HG03175 (cell line): ENCODE data around the gene LRRN3.

Experiments used
- ATAC-seq: cut with Tn5 transposase; IDR thresholded peaks from one replicate; pipeline ENCODE4 v1.9.1; 2021; ENCODE audit warnings: mild to moderate bottlenecking, moderate library complexity; ENCODE audit not compliant: unreplicated experiment

Gene LRRN3

GRCh38 chr7:111103678-111104274 is 12.8 kb downstream of the LRRN3 start:
- ATAC-seq = peak; percentile 47

GRCh38 chr7:111104710-111105109 is 13.8 kb downstream of the LRRN3 start:
- ATAC-seq = no peak

DNA sequence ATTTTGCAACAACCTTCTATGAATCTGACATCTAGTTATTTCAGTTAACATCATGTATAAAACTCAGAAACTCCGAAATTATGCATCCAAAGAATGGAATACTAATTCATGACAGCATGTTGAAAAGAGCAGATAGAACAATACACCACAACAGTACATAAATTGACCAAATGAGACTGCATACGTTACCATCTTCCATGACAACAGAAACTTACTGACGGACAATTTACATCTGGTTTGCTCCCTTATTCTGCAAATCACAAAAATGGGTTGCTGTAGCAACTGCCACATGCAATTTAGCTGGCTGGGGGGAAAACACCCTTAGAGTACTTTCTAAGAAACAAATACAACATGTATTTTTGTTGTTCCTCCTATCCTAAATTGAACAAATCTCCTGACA is 14.3 kb downstream of the LRRN3 start:
- no peak for ATAC-seq

DNA sequence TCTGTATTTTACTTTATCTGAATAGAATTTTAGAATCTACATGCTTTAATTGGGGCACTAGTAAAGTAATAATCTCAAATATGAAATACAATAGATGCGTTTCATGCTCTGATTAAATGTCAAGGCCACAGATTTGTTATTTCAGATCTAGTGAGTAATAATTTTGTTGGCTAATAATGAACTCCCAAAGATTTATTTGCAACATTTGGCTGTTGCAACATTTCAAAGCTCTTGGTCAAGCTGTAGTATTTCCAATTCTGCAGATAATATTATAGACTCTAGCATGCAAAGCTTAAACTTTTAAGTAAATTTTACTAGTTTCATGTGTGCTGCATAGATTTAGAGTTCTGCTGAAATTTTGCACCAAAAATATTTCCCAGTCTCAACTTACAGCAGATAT is 16.7 kb downstream of the LRRN3 start:
- ATAC-seq = no peak

DNA sequence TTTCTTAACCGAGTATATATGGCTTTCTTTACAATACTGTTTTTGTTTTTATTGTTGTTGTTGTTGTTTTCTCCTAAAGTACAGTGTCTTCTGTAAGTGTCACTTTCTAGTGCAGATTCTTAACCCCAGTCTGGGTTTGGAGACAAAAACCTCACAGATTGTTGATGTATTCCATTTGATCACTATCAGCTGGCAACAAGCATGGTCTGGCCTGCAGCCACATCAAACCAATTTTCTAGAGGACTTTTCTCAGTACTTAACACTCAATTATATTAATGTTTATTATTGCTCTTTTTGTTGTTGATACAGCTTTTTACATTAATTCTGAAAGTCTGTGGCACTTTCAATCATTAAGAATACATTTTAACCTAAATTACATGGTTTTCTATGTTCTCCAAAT is 17.1 kb downstream of the LRRN3 start:
- ATAC-seq = no peak

DNA sequence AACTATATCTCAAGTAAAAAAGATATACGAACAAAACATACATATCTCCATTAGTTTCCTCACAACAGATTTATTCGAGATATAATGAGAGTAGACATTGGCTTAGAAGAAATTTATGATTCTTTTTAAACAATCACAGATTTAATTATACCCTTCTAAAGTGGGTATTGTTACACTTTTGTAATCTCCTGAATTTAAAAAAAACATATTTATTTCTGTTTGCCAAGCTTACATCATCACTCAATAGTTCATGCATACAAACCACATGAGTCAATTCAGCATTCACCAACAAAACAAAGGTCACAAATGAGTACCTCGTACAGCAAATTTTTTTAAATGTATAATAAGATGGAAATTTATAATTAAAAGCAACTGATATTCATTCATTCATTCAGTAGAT is 17.6 kb downstream of the LRRN3 start:
- no peak for ATAC-seq

DNA sequence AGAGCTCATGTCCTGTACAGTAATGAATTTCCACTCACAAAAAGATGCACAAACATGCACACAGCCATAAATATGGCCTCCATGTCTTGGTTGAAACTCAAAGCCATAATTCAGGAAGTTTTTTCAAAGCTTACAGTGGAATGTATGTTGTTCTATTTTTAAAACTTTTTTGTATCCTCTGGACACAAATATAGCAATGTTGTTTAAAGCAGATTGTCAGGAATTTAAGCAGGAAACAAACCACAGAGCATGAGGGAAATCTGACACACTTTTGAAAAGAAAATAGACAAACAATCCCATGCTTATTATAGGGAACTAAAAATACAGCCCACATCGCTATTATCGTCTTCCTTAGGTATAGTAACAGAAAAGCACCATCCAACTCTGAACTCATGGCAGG is 21.5 kb downstream of the LRRN3 start:
- no peak for ATAC-seq

GRCh38 chr7:111113263-111114017 is 22.5 kb downstream of the LRRN3 start:
- ATAC-seq = no peak

GRCh38 chr7:111115966-111116365 is 25.0 kb downstream of the LRRN3 start:
- no peak for ATAC-seq

DNA sequence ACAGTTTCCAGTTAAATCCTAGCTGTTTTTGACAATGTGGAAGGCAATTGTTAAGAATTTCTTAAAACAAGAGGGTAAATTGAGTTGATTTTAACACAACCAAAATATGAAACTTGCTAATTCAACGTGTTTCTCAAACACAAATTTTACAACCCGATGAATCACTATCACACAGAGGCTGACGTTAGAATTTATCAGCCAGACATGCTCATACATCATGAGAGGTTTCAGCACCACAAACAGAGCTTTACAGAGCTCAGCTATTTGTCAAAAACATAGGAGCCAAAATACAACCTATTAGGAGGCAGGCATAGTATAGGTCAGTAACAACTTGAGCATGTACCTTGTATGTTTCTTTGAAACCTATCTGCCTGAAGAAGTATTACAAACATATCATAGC is 36.1 kb downstream of the LRRN3 start:
- ATAC-seq = no peak

DNA sequence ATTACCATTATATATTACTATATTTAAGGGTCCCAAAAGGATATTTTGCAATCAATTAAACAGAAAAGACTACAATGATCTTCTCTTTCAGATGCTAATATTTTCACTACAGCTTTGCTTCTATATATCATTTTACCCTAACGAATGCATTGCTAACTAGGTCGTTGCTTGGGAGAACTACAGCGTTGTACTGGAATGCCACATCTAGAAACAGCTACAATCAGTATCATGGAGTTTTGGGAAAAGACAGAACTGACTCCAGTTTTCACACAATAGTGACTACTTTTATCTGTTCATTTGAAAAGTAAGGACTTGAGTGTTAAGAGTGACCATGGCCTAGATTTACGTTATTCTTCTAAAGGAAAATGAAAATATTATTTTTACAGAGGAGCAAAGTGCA is 38.5 kb downstream of the LRRN3 start:
- no peak for ATAC-seq

GRCh38 chr7:111132833-111133232 is 41.9 kb downstream of the LRRN3 start:
- no peak for ATAC-seq

DNA sequence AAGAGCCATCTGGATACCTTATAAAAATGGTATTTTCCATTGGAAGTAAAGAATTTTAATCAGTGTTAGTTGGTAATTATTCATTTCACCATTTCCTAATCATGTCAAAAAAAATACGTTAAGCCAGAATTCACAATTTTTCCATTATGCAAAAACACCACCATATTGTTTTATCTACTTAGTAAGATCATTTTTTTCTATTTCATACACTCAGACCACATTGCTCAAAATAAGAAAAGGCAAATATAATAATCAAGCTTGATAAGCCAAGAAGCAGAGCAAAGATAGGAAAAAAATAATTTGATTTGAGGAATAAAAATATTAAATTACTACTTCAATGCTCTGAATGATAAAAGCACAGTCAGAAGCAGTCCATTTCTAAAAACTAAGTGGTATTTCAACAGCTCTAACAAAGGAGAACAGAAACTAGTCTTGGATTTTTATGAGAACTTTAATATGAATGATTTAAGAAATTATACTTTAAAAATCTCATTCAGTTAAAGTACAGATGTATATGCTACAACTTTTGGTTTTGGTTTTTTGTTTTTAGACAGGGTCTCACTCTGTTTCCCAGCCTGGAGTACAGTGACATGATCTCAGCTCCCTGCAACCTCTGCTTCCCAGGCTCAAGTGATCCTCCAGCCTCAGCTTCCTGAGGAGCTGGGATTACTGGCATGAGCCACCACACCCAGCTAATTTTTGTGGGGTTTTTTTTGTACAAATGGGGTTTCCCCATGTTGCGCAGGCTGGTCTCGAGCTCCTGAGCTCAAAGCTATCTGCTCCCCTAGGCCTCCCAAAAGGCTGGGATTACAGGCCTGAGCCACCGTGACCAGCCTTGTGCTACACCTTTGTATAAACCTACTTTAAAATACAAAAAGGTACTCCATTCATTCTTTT is 46.6 kb downstream of the LRRN3 start:
- peak; percentile 62 for ATAC-seq

DNA sequence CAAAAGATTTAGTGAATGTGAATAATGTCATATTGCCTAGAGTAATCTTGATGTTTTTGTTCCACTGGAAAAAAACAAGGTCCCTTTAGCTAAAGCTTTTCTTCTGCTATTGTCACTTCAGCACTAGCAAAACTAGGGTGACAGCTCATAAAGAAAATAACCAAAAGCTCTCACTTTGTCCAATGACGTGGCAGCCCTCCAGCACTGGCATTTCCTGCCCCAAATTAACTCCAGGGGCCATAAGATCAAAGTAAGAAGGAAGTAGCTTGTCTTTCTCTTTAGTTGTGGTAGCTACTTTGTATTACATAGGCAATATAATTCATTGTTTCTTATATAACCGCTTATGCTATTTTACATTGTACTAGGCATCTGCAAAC is 47.3 kb downstream of the LRRN3 start:
- ATAC-seq = peak; percentile 95

DNA sequence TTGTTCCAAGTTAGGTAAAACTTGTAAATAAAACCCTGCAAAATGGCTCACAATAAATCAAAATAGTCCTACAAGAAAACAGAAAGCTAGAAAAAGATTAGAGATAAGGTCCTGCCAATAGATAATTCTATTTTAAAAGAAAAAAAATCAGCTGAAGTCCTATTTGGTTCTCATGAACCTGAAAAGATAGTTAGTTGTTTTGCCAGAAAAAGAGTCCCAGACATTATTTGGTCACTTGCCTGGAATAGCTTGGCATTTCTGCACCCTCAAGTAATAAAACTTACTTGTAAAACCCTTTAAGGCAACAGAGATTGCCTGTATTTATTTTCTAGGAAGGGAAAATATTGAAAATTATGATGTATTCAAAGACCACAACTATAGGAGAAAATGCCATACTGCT is 47.7 kb downstream of the LRRN3 start:
- ATAC-seq = no peak

- ATAC-seq = no peak
Observed at GRCh38 chr7:111140091-111140865, 49.4 kb downstream of the LRRN3 start.

DNA sequence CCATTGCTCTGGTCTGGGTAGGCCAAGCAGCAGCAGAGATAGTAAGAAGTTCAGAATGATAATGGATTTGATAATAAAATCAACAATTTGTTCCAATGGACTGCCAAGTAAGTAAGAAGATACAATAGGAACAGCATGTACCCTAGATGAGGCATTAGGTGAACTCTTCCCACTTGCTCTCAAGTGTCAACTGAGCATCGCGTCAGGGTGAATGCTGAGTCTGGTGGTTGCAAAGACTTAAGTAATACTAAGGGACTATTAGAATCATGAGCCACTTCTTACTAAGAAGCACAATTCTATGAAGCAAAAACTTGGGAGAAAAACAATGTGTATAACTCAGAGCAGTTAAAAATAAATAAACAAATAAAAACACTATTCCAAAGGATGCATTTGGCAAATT is 54.5 kb downstream of the LRRN3 start:
- ATAC-seq = no peak

DNA sequence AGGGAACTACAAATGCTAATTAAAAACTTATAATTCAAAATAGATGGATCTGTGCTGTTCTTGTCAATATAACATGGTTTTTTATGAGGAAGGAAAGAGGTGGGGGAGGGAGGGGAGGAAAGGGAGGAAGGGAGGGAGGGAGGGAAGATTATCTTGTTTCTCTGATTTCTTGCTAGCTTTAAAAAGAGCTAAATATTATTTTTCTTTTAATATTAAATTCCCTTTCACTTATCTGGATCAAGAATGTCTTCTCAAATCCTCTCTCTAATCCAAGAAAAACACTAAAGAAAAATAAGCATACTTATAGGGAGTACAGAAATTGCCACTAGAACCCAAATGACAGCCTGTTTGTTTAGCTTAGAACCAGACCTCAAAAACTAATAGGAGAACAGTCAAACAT is 55.2 kb downstream of the LRRN3 start:
- ATAC-seq = no peak

DNA sequence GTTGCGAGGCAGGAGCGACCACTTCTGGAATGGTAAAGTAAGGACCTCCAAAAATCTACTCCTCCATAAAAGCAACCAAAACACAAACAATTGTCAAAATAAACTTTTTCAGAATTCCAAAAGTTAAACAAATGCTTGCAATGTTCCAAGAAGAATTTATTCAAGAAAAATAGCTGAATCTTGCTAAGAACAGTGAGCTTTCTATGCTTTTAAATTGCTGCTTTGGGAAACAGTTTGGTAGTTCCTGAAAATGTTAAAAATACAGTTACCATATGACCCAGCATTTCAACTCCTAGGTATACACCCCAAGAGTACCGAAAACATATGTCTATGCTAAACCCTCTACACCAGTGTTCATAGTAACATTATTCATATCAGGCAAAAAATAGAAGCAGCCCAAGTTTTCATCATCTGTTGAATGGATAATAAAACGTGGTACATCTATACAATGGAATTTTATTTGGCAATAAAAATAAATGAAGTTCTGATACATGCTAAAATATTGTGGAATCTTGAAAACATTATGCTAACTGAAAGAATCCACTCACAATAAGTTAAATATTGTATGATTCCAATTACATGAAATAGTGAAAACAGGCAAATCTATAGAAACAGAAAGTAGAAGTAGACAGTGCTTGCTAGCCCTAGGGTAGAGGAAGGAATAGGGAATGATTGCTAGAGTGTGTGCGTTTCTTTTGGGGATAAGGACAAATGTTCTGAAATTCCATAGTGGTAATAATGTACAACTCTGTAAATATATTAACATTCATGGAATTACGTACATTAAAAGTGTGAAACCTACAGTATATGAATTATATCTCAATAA is 57.0 kb downstream of the LRRN3 start:
- no peak for ATAC-seq

DNA sequence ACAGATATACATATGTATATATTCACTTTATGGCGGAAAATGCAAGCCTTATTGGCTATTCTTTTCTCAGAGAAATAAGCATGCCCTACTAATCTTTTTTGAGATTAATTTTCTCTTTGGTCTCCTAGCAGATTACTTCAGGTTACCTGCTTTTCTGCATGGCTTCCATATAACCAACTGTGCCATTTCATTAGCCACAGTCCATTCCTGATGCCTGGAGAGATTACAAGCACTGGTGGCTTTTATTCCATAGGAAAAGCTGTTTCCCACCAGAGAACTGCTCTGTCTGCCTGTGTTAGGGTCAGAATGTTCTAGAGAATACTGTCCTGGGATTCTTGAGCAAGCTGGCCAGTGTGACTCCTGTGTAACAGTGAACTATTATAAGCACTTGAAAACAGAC is 59.8 kb downstream of the LRRN3 start:
- ATAC-seq = no peak
